ENCODE results near the gene PPIH. TPM values are rescaled to one million over a fixed set of nuclear protein-coding genes. Genes with fewer than 3 reads are reported as not detected.

The PPIH gene
- total RNA-seq, result 6.2 and 9.6 TPM in 2 replicates

GRCh38 chr1:42657981-42658876 lies at the start of gene PPIH:
Gene PPIH (plus strand): TSS chr1:42658423. CDS start chr1:42658447, 24 bp downstream.

GRCh38 chr1:42681741-42682483 lies 23.7 kb downstream of the PPIH start, which contains the start of gene YBX1:
Gene YBX1 (plus strand): TSS chr1:42682418. CDS start chr1:42682566, 148 bp downstream.

Other genes with a start within 250 kb of the PPIH start
- 0.65 and 1.3 TPM in 2 replicates for gene ZMYND12, start 202.4 kb upstream of the PPIH start, total RNA-seq
- 49.9 and 52.6 TPM in 2 replicates for gene PPCS, start 201.9 kb upstream of the PPIH start, total RNA-seq
- 1.3 and 1.6 TPM in 2 replicates for gene CCDC30, start 195.1 kb upstream of the PPIH start, total RNA-seq
- 410 and 555 TPM in 2 replicates for gene YBX1, start 24.0 kb downstream of the PPIH start, total RNA-seq
- not detected in 2 replicates for gene CLDN19, start 81.8 kb downstream of the PPIH start, total RNA-seq
- 130 and 166 TPM in 2 replicates for gene P3H1, start 108.6 kb downstream of the PPIH start, total RNA-seq
- gene C1orf50, start 108.8 kb downstream of the PPIH start, total RNA-seq, result 5.8 TPM in 2 replicates
- under 0.01 TPM in 1 of 2 replicates, not detected in the other for gene TMEM269, start 126.6 kb downstream of the PPIH start, total RNA-seq
- 25.1 and 25.2 TPM in 2 replicates for gene ERMAP, start 158.7 kb downstream of the PPIH start, total RNA-seq
- gene SVBP, start 159.0 kb downstream of the PPIH start, total RNA-seq, result 14.1 and 15.7 TPM in 2 replicates
- gene ZNF691, start 188.2 kb downstream of the PPIH start, total RNA-seq, result 5.5 and 8.0 TPM in 2 replicates